SU-DHL-6 (cell line): ENCODE data around the gene E2F6.

Experiments
- H2AFZ ChIP-seq: fragments of 200-600 bp; sonication (generic); 2 replicates; pipeline ENCODE4 v1.6.1; 2014; ENCODE audit warnings: low read depth, mild to moderate bottlenecking, moderate library complexity, mixed read lengths, antibody characterized with exemption, low read length; ENCODE audit not compliant: severe bottlenecking
- H3F3A ChIP-seq: fragments of 200-600 bp; shearing (Covaris generic); 2 replicates; pipeline ENCODE4 v1.6.0; 2016; ENCODE audit warnings: antibody characterized with exemption, mild to moderate bottlenecking; ENCODE audit not compliant: insufficient read depth
- H3K27ac ChIP-seq: fragments of 200-600 bp; sonication (generic); 2 replicates; pipeline ENCODE4 v1.5.1; 2016; ENCODE audit warnings: low read depth, mild to moderate bottlenecking, low read length, moderate library complexity, mixed read lengths
- H3K27me3 ChIP-seq: fragments of 200-600 bp; sonication (generic), shearing (Covaris generic); 2 replicates; pipeline ENCODE4 v1.6.0; 2014; ENCODE audit warnings: mild to moderate bottlenecking, low read length
- H3K36me3 ChIP-seq: fragments of 200-600 bp; sonication (generic); 2 replicates; pipeline ENCODE4 v1.6.1; 2014; ENCODE audit warnings: mild to moderate bottlenecking, low read length, mixed read lengths
- H3K4me2 ChIP-seq: fragments of 300-600, 200-600 bp; shearing (Covaris generic), sonication (generic); 2 replicates; pipeline ENCODE4 v1.6.0; 2014; ENCODE audit warnings: low read length, low read depth, mild to moderate bottlenecking; ENCODE audit not compliant: poor library complexity, severe bottlenecking
- H3K4me3 ChIP-seq: fragments of 200-600 bp; sonication (generic); 2 replicates; pipeline ENCODE4 v1.5.1; 2014; ENCODE audit warnings: antibody characterized with exemption, low read length, mild to moderate bottlenecking, mixed read lengths; ENCODE audit not compliant: insufficient read depth, poor library complexity, severe bottlenecking
- H3K79me2 ChIP-seq: fragments of 200-600 bp; sonication (generic); 2 replicates; pipeline ENCODE4 v1.6.1; 2014; ENCODE audit warnings: mild to moderate bottlenecking, low read length, moderate library complexity; ENCODE audit not compliant: insufficient read depth
- H3K9ac ChIP-seq: fragments of 200-600 bp; sonication (generic); 2 replicates; pipeline ENCODE4 v1.7.0; 2014; ENCODE audit warnings: mild to moderate bottlenecking, low read length
- H3K9me2 ChIP-seq: fragments of 200-600 bp; sonication (generic); replicated peaks from 2 replicates; pipeline ENCODE4 v1.6.1; 2014; ENCODE audit warnings: low read length; ENCODE audit not compliant: insufficient read depth
- H3K9me3 ChIP-seq: fragments of 200-600 bp; sonication (generic); 2 replicates; pipeline ENCODE4 v1.6.1; 2014; ENCODE audit warnings: low read length, mixed read lengths; ENCODE audit not compliant: insufficient read depth
- H4K20me1 ChIP-seq: fragments of 200-600 bp; sonication (generic); 2 replicates; pipeline ENCODE4 v1.6.1; 2014; ENCODE audit warnings: low read depth, mild to moderate bottlenecking, antibody characterized with exemption, low read length, moderate library complexity, mixed read lengths
- EZH2phosphoT487 ChIP-seq: fragments of 200-600 bp; sonication (generic), shearing (Covaris generic); conservative IDR thresholded peaks from 2 replicates; pipeline ENCODE4 v1.6.1; 2018; ENCODE audit warnings: mild to moderate bottlenecking, antibody characterized with exemption, low read length, moderate library complexity, mixed read lengths
- TF ChIP-seq, protein P1 (sequence below): fragments of 200-600 bp; sonication (generic); IDR thresholded peaks from one replicate; pipeline ENCODE4 v1.5.1; 2017; ENCODE audit warnings: antibody characterized with exemption, mild to moderate bottlenecking, low read length, moderate library complexity; ENCODE audit not compliant: insufficient read depth, poor library complexity, severe bottlenecking

Gene E2F6

DNA sequence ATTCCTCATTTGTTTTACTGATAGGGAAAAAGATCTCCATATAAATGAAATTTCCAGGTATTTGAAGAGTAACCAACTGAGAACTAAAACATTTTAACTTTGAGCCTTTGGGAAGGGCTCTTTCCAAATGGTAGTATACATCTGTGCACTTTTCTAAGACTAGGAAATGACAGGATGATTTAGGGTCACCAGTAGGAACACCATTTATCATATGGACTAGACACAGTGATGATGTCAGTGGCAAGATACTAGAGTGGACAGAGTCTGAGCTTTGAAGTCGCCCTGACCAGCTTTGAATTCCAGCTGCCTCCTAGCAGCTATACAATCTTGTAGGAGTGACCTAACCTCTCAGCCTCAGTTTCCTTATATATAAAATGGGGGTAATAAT lies 56.4 kb downstream of the E2F6 start:
- no peaks in the 10 kb centered on the region for H3K27me3 ChIP-seq

DNA sequence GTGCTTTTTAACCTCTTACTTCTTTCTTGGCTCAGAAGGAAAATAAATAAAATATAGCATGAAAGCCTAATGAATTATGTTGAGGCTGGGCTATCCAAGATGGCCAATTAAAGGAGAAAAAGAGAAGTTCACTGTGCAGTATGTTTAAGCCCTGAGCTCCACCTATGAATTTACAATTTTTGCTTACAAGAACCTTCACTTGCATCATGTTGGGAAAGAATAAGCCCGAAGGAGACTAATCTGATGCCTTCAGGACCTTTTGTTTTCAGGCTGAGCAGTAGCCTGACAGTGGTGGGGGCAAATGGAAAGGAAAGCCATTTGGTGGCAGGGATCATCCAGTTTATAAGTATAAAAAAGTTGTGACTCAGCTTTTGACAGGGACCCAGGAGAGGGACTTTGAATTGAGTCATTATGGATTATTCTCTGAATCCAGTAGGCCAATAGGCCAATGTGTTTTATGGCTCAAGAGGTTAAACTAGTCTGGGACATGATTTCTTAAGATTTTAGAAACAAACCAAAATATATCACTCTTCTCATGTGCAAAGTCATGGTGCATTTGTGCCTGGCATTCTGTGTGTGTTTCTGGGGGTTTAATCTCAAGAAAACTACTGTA lies 56.9 kb downstream of the E2F6 start:
- Histone ChIP-seq H3K4me2 (no peak overlapping the region), H2AFZ (no peak overlapping the region), H4K20me1 (no peaks in the 10 kb centered on the region), H3K9me2 (no peaks in the 10 kb centered on the region), H3F3A (no peaks in the 10 kb centered on the region), H3K4me3 (no peak overlapping the region), H3K9ac (no peak overlapping the region), H3K9me3 (no peaks in the 10 kb centered on the region), H3K79me2 (no peaks in the 10 kb centered on the region), H3K36me3 (no peaks in the 10 kb centered on the region), H3K27ac (no peak overlapping the region), H3K27me3 (no peaks in the 10 kb centered on the region)
- no peak for TF ChIP-seq EZH2phosphoT487
- TF ChIP-seq, protein P1, sequence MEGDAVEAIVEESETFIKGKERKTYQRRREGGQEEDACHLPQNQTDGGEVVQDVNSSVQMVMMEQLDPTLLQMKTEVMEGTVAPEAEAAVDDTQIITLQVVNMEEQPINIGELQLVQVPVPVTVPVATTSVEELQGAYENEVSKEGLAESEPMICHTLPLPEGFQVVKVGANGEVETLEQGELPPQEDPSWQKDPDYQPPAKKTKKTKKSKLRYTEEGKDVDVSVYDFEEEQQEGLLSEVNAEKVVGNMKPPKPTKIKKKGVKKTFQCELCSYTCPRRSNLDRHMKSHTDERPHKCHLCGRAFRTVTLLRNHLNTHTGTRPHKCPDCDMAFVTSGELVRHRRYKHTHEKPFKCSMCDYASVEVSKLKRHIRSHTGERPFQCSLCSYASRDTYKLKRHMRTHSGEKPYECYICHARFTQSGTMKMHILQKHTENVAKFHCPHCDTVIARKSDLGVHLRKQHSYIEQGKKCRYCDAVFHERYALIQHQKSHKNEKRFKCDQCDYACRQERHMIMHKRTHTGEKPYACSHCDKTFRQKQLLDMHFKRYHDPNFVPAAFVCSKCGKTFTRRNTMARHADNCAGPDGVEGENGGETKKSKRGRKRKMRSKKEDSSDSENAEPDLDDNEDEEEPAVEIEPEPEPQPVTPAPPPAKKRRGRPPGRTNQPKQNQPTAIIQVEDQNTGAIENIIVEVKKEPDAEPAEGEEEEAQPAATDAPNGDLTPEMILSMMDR, result no peak

More for the DNA sequence above, 56.4 kb downstream of the E2F6 start:
- H3K9ac ChIP-seq, result no peak overlapping the region
- H3K4me2 ChIP-seq, result no peak overlapping the region
- no peaks in the 10 kb centered on the region for H4K20me1 ChIP-seq
- TF ChIP-seq, protein P1, result no peak
- TF ChIP-seq EZH2phosphoT487, result no peak
- no peak overlapping the region for H2AFZ ChIP-seq
- no peaks in the 10 kb centered on the region for H3F3A ChIP-seq
- no peaks in the 10 kb centered on the region for H3K9me3 ChIP-seq
- no peaks in the 10 kb centered on the region for H3K79me2 ChIP-seq
- no peak overlapping the region for H3K27ac ChIP-seq
- no peak overlapping the region for H3K4me3 ChIP-seq
- H3K36me3 ChIP-seq, result no peaks in the 10 kb centered on the region
- no peaks in the 10 kb centered on the region for H3K9me2 ChIP-seq

DNA sequence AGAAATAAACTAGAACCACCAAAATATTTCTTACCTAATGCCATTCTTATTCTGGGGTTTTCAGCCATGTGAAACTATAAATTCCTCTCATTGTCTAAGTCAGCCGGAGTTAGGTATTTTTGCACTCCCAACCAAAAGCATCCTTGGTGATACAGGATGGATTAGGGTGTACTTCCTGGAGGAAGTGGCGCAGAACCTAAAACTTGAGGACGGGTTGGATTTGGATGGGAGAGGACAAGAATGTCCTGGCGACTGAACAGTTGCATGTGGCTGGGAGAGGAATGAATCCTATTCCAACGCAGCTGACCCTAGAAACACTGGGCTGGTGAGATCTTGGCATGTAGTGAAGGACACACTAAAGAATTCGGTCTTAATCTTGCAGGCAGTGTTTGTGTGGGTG lies 58.5 kb downstream of the E2F6 start:
- Histone ChIP-seq H2AFZ (no peak overlapping the region), H3K9ac (no peak overlapping the region)

More for the DNA sequence above, 58.5 kb downstream of the E2F6 start:
- Histone ChIP-seq H3K27me3 (no peaks in the 10 kb centered on the region), H4K20me1 (no peaks in the 10 kb centered on the region), H3K79me2 (no peaks in the 10 kb centered on the region), H3K4me3 (no peak overlapping the region), H3K27ac (no peak overlapping the region), H3K9me3 (no peaks in the 10 kb centered on the region), H3K9me2 (no peaks in the 10 kb centered on the region), H3K36me3 (no peaks in the 10 kb centered on the region), H3K4me2 (no peak overlapping the region), H3F3A (no peaks in the 10 kb centered on the region)
- no peak for TF ChIP-seq EZH2phosphoT487
- TF ChIP-seq, protein P1, result no peak
